ENCODE data around the gene GRHL1.

DNA sequence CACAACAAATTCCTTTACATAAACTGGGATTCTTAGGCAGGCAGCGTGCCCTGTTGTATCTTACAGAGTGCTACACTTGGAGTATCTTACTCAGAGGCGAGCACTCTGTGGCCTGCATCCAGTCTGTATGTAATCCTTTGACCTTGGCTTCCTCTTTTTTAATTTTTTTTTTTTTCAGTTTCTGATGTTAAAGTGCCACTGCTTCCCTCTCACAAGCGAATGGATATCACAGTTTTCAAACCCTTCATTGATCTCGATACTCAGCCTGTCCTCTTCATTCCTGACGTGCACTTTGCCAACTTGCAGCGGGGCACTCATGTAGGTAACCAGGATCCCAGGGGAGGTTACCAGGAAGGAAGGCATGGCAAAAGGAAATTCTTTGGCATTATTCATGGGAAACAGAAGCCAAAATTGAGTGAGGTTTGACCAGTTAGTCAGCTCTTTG lies 40.4 kb downstream of the GRHL1 start:
- TF ChIP-seq, protein P1, sequence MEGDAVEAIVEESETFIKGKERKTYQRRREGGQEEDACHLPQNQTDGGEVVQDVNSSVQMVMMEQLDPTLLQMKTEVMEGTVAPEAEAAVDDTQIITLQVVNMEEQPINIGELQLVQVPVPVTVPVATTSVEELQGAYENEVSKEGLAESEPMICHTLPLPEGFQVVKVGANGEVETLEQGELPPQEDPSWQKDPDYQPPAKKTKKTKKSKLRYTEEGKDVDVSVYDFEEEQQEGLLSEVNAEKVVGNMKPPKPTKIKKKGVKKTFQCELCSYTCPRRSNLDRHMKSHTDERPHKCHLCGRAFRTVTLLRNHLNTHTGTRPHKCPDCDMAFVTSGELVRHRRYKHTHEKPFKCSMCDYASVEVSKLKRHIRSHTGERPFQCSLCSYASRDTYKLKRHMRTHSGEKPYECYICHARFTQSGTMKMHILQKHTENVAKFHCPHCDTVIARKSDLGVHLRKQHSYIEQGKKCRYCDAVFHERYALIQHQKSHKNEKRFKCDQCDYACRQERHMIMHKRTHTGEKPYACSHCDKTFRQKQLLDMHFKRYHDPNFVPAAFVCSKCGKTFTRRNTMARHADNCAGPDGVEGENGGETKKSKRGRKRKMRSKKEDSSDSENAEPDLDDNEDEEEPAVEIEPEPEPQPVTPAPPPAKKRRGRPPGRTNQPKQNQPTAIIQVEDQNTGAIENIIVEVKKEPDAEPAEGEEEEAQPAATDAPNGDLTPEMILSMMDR (IDR thresholded peaks at IDR 0.05), result no peak
- TF ChIP-seq POLR2A (IDR thresholded peaks at IDR 0.05), result no peak
- no peak for TF ChIP-seq POLR2AphosphoS5 (IDR thresholded peaks at IDR 0.05; ENCODE audit: insufficient read depth in 1 of 2, low read depth in 1 of 2)

Measured in vagina (tissue), 2 donors.